SK-N-SH (cell line): Measurements from ENCODE around the gene DKC1. TPM values are rescaled to one million over a fixed set of nuclear protein-coding genes. Genes with fewer than 3 reads are reported as not detected.

ENCODE experiments used
- CTCF ChIA-PET: fragments of 300-600, 350-600 bp; formaldehyde crosslinking; extraction: SDS; loops from one replicate; lab custom pipeline; 2021; lab: Yijun Ruan, JAX
- POLR2A ChIA-PET: fragments of 350-600 bp; sonication (Branson Sonifier 250); formaldehyde crosslinking; extraction: SDS; loops from one replicate; lab custom pipeline; 2020; ENCODE audit warnings: antibody characterized with exemption, inconsistent platforms; lab: Yijun Ruan, JAX
- DNase-seq: peaks from one replicate; pipeline ENCODE4 v3.0.0; 2012
- H2AFZ ChIP-seq: fragments of 200-600 bp; sonication (generic); 2 replicates; pipeline ENCODE4 v1.8.1; 2016; ENCODE audit warnings: antibody characterized with exemption, mild to moderate bottlenecking, low read depth
- H3F3A ChIP-seq: fragments of 200-600 bp; sonication (generic); replicated peaks from 2 replicates; pipeline ENCODE3; 2016; ENCODE audit warnings: antibody characterized with exemption, mild to moderate bottlenecking; ENCODE audit not compliant: insufficient read depth
- H3K27ac ChIP-seq, 2 experiments: fragments of 200-500 bp in 1 of 2; fragments of 200-600 bp in 1 of 2; sonication (Bioruptor generic) in 1 of 2; sonication (generic), shearing (Covaris generic) in 1 of 2; 2 replicates each; pipeline versions ENCODE4 v1.5.1 to v1.6.1; 2014 to 2016; ENCODE audit warnings: low read depth in 2 of 2, inconsistent platforms in 1 of 2, low read length in 1 of 2, mild to moderate bottlenecking in 1 of 2, mixed read lengths in 1 of 2
- H3K27me3 ChIP-seq: fragments of 200-600 bp; sonication (generic), shearing (Covaris generic); 2 replicates; pipeline ENCODE4 v1.6.1; 2016; ENCODE audit warnings: mixed run types; ENCODE audit not compliant: insufficient read depth
- H3K36me3 ChIP-seq, 2 experiments: fragments of 200-500 bp in 1 of 2; fragments of 200-600 bp in 1 of 2; sonication (Bioruptor generic) in 1 of 2; sonication (generic) in 1 of 2; replicated peaks in 1 of 2; 2 replicates each; pipeline versions ENCODE3 to v1.5.1; 2014 to 2016; ENCODE audit warnings: low read length in 1 of 2, mild to moderate bottlenecking in 1 of 2; ENCODE audit not compliant: insufficient read depth in 2 of 2, control insufficient read depth in 1 of 2
- H3K4me1 ChIP-seq, 2 experiments: fragments of 200-500 bp in 1 of 2; fragments of 200-600 bp in 1 of 2; sonication (Bioruptor generic) in 1 of 2; sonication (generic), shearing (Covaris generic) in 1 of 2; 2 replicates each; pipeline versions ENCODE4 v1.5.1 to v1.6.1; 2014 to 2016; ENCODE audit warnings: low read depth in 1 of 2, low read length in 1 of 2, mixed run types in 1 of 2; ENCODE audit not compliant: insufficient read depth in 2 of 2, control insufficient read depth in 1 of 2
- H3K4me2 ChIP-seq: fragments of 200-600 bp; sonication (generic), shearing (Covaris generic); 2 replicates; pipeline ENCODE4 v1.6.1; 2017; ENCODE audit warnings: mixed run types
- H3K4me3 ChIP-seq, 2 experiments: fragments of 200-500 bp in 1 of 2; fragments of 200-600 bp in 1 of 2; sonication (Bioruptor generic) in 1 of 2; sonication (generic), shearing (Covaris generic) in 1 of 2; 2 replicates each; pipeline versions ENCODE4 v1.5.1 to v1.8.1; 2014 to 2016; ENCODE audit warnings: low read depth in 2 of 2, inconsistent platforms in 1 of 2, low read length in 1 of 2, mild to moderate bottlenecking in 1 of 2, mixed read lengths in 1 of 2, moderate library complexity in 1 of 2
- H3K79me2 ChIP-seq: fragments of 200-600 bp; sonication (generic); 2 replicates; pipeline ENCODE4 v1.8.1; 2017; ENCODE audit warnings: mild to moderate bottlenecking; ENCODE audit not compliant: insufficient read depth
- H3K9ac ChIP-seq: fragments of 200-600 bp; sonication (generic); 2 replicates; pipeline ENCODE4 v1.6.1; 2017; ENCODE audit warnings: mixed run types
- H3K9me2 ChIP-seq: fragments of 200-600 bp; sonication (generic); 2 replicates; pipeline ENCODE4 v1.6.1; 2017; ENCODE audit warnings: mixed run types
- H3K9me3 ChIP-seq: fragments of 200-600 bp; sonication (generic); 2 replicates; pipeline ENCODE4 v1.6.1; 2017; ENCODE audit warnings: mixed run types, mild to moderate bottlenecking, moderate library complexity
- H4K20me1 ChIP-seq: fragments of 200-600 bp; sonication (generic); 2 replicates; pipeline ENCODE4 v1.6.1; 2017; ENCODE audit warnings: mild to moderate bottlenecking, mixed run types; ENCODE audit not compliant: insufficient read depth
- CTCF ChIP-seq: fragments of 200-600 bp; sonication (generic); IDR thresholded peaks from 2 replicates; pipeline ENCODE4 v1.6.1; 2017; ENCODE audit warnings: antibody characterized with exemption, mild to moderate bottlenecking, moderate library complexity
- ELF1 ChIP-seq: IDR thresholded peaks from 2 replicates; pipeline ENCODE4 v1.4.0; 2012
- EP300 ChIP-seq, 2 experiments: IDR thresholded peaks; 2 replicates each; pipeline versions ENCODE4 v1.4.0 to v1.6.1; 2012; ENCODE audit warnings: borderline replicate concordance in 1 of 2, low read depth in 1 of 2, low read length in 1 of 2
- FOSL2 ChIP-seq: IDR thresholded peaks from 2 replicates; pipeline ENCODE4 v1.4.0; 2012; ENCODE audit warnings: low read depth, mild to moderate bottlenecking, moderate library complexity, borderline replicate concordance
- JUND ChIP-seq: IDR thresholded peaks from 2 replicates; pipeline ENCODE4 v1.4.0; 2012
- NFIC ChIP-seq: IDR thresholded peaks from 2 replicates; pipeline ENCODE4 v1.4.0; 2012; ENCODE audit warnings: borderline replicate concordance
- PBX3 ChIP-seq: IDR thresholded peaks from 2 replicates; pipeline ENCODE4; 2012
- POLR2AphosphoS5 ChIP-seq: IDR thresholded peaks from 2 replicates; pipeline ENCODE4 v1.6.1; 2012; ENCODE audit warnings: low read depth, low read length
- RAD21 ChIP-seq: IDR thresholded peaks from 2 replicates; pipeline ENCODE4 v1.6.1; 2012; ENCODE audit warnings: mild to moderate bottlenecking, low read length
- REST ChIP-seq: IDR thresholded peaks from 2 replicates; pipeline ENCODE4 v1.6.1; 2012; ENCODE audit warnings: mild to moderate bottlenecking, low read depth, low read length, moderate library complexity
- RXRA ChIP-seq: IDR thresholded peaks from 2 replicates; pipeline ENCODE4 v1.4.0; 2012; ENCODE audit warnings: low read depth, mild to moderate bottlenecking, borderline replicate concordance
- SIN3A ChIP-seq: IDR thresholded peaks from 2 replicates; pipeline ENCODE4 v1.6.1; 2012; ENCODE audit warnings: low read depth, mild to moderate bottlenecking, low read length, moderate library complexity, borderline replicate concordance
- TAF1 ChIP-seq: IDR thresholded peaks from 2 replicates; pipeline ENCODE4 v1.6.1; 2012; ENCODE audit warnings: low read depth, mild to moderate bottlenecking, low read length, moderate library complexity, borderline replicate concordance
- TCF12 ChIP-seq: IDR thresholded peaks from 2 replicates; pipeline ENCODE4 v1.4.0; 2012
- TEAD4 ChIP-seq: IDR thresholded peaks from 2 replicates; pipeline ENCODE4 v1.4.0; 2012; ENCODE audit warnings: mild to moderate bottlenecking, borderline replicate concordance; ENCODE audit not compliant: insufficient read depth
- WGBS: methylation state at CpG from one replicate; pipeline ENCODE4 v1.1.6; 2017; ENCODE audit warnings: low lambda C conversion rate; 5-methylcytosine and 5-hydroxymethylcytosine counted together
- polyA plus RNA-seq, 3 experiments: library from polyadenylated mRNA; depleted of rRNA; stranded (reverse); fragments of >200 nt; gene quantifications; 2 replicates each; pipeline ENCODE4 v1.2.3, GENCODE V29; 2012
- TF ChIP-seq, protein P1 (sequence below): IDR thresholded peaks from 2 replicates; pipeline ENCODE4 v1.4.0; 2012; ENCODE audit warnings: low read depth

DKC1 gene
- polyA plus RNA-seq, 1 of the 3 experiments (the other 2 are of a cell fraction): 53.0 TPM

DNA sequence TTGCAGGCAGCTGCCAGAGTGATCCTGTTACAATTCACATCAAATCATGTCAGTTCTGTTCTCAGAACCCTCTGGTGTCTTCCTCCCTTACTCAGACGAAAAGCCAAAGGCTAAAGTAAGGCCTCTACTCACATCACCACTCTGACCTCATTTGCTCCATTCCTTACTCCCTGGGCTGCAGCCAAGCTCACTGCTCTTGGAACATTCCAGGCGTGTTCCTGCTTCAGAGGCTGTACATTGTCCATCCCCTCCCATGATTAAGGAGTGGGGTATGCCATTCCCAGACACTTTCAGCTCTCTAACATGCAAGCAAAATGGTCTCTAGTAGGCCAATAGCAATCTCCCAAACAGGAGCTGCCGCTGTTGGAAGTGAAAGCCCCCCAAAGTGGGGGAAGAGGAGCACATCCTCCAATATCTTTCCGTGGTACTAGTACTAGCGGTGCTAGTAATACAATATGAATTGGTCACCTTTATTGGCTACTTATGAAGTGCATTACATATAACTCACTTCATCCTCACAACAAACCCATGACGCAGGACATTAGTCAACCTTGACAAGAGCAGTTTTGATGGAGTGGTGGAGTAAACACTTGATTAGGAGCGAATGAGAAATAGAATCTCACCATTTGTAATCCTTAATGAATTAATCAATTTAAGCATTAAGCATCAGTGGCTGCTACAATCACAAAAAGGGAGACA lies 26.8 kb upstream of the DKC1 start:
- 39% methylated on average over 7 of the region's 7 CpGs for WGBS
- TF ChIP-seq, protein P1, sequence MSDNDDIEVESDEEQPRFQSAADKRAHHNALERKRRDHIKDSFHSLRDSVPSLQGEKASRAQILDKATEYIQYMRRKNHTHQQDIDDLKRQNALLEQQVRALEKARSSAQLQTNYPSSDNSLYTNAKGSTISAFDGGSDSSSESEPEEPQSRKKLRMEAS: peak; percentile 71
- TF ChIP-seq NFIC (peak; percentile 74), TEAD4 (peak; percentile 76; the same call in 1 of the 2 replicates), TAF1 (0 out of 2 replicates have a peak, but pooled peaks have one; percentile 25), TCF12 (peak; percentile 81), PBX3 (peak; percentile 57), SIN3A (no peak), POLR2AphosphoS5 (peak; percentile 31; the same call in 1 of the 2 replicates), EP300 (IDR thresholded peaks at IDR 0.05; ENCODE audit: borderline replicate concordance in 1 of 2, low read depth in 1 of 2, low read length in 1 of 2) (0 out of 4 replicates have a peak, but pooled peaks of 1 of the 2 experiments have one; percentile 19), RAD21 (no peak), REST (0 out of 2 replicates have a peak, but pooled peaks have one; percentile 33), CTCF (no peak), ELF1 (no peak), JUND (peak; percentile 63), FOSL2 (peak; percentile 53), RXRA (peak; percentile 67; the same call in 1 of the 2 replicates)
- TF ChIP-seq, all 33 proteins: peak for 12
- Histone ChIP-seq H3K9ac (no peak overlapping the region; the same call in 1 of the 2 replicates), H3K79me2 (no peaks in the 10 kb centered on the region), H2AFZ (no peak overlapping the region), H3K27me3 (no peaks in the 10 kb centered on the region), H3F3A (peaks cover 21% of the 10 kb centered on the region), H3K4me2 (peak overlapping the region; percentile 46), H3K4me1 (peaks cover under 1 to 21% of the 10 kb centered on the region in 2 experiments; a peak in 1 of 4 replicates), H3K9me2 (no peaks in the 10 kb centered on the region), H3K27ac (peak overlapping the region; percentile 61 to 79; a peak in 3 of 4 replicates), H3K4me3 (no peak overlapping the region), H3K36me3 (no peaks in the 10 kb centered on the region), H4K20me1 (no peaks in the 10 kb centered on the region), H3K9me3 (no peaks in the 10 kb centered on the region)
- DNase-seq: no peak
- ChIA-PET POLR2A (no interaction called here), CTCF (no interaction called here)
